Activated naive CD4-positive, alpha-beta T cell treated with anti-CD3 and anti-CD28 coated beads, Interleukin-2, amount 50 U/mL, for 16 hours (primary cell): ENCODE results near the gene EFCAB6.

Experiments
- DNase-seq: peaks from one replicate; pipeline ENCODE4 v3.0.0-alpha.2; 2020

The EFCAB6 gene

GRCh38 chr22:43497956-43498855 lies 313.9 kb downstream of the EFCAB6 start:
- no peak for DNase-seq

GRCh38 chr22:43493297-43493696 lies 318.8 kb downstream of the EFCAB6 start:
- no peak for DNase-seq

- DNase-seq = no peak
These were observed 320.4 kb downstream of the EFCAB6 start for GRCh38 chr22:43491737-43492136.

- DNase-seq = no peak
These were observed 320.9 kb downstream of the EFCAB6 start for GRCh38 chr22:43491177-43491576.

GRCh38 chr22:43490311-43490710 lies 321.8 kb downstream of the EFCAB6 start:
- no peak for DNase-seq

GRCh38 chr22:43488937-43489336 lies 323.2 kb downstream of the EFCAB6 start:
- no peak for DNase-seq

GRCh38 chr22:43488031-43488866 lies 323.9 kb downstream of the EFCAB6 start:
- DNase-seq = no peak

- DNase-seq = no peak
These were observed 324.6 kb downstream of the EFCAB6 start for GRCh38 chr22:43487311-43488030.

GRCh38 chr22:43485502-43486089 lies 326.5 kb downstream of the EFCAB6 start:
- DNase-seq = no peak

- no peak for DNase-seq
These were observed 327.9 kb downstream of the EFCAB6 start for GRCh38 chr22:43484227-43484626.

- no peak for DNase-seq
These were observed 328.4 kb downstream of the EFCAB6 start for GRCh38 chr22:43483669-43484068.

- DNase-seq = no peak
These were observed 328.8 kb downstream of the EFCAB6 start for GRCh38 chr22:43483266-43483665.

GRCh38 chr22:43482318-43482625 lies 329.8 kb downstream of the EFCAB6 start:
- no peak for DNase-seq

- no peak for DNase-seq
These were observed 330.4 kb downstream of the EFCAB6 start for GRCh38 chr22:43481568-43482317.

GRCh38 chr22:43479962-43480361 lies 332.1 kb downstream of the EFCAB6 start:
- no peak for DNase-seq

- DNase-seq = no peak
These were observed 332.7 kb downstream of the EFCAB6 start for GRCh38 chr22:43479301-43479950.
